ENCODE data around the gene PEX12.
A peak's percentile ranks its signal among the peaks of the same experiment; 100 is the strongest.
"Not testable (repeated sequence)": the region's sequence is repeated elsewhere in the genome, so short reads cannot be mapped to it uniquely, and the experiment has no call there.

Gene PEX12

DNA sequence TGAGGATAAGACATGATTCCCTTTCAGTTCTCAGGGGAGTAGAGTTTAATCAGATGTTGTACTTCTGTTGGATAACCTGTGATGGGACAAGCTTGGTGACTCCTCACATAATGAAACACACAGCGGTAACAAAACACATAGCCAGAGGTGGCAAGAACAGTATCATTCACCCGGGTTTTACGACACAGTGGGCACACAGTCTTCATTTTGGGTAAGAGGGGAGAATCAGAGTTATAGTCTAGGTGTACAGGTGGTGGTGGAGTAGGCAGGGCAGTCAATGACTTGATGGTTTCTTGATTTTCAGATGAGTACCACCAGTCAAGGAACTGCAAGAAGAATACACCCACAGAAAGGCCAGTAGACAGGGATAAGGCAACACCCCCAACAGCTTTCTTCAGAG is 2.6 kb downstream of the PEX12 start:
- Histone ChIP-seq H3K27ac (ENCODE audit: low read length) (no peak overlapping the region), H3K4me2 (ENCODE audit: low read depth, low read length) (no peak overlapping the region), H3K79me2 (ENCODE audit: low read length) (peaks cover 5% of the 10 kb centered on the region; the same call in 1 of the 2 replicates), H2AFZ (ENCODE audit: low read length) (no peak overlapping the region), H3K9me3 (replicated peaks; ENCODE audit: insufficient read depth, low read length) (no peaks in the 10 kb centered on the region), H3K4me3 (ENCODE audit: low read length) (no peak overlapping the region), H3K4me1 (ENCODE audit: low read length) (peaks cover 13% of the 10 kb centered on the region), H3K36me3 (replicated peaks; ENCODE audit: insufficient read depth, low read length) (no peaks in the 10 kb centered on the region), H3K9ac (ENCODE audit: low read length) (no peak overlapping the region), H3F3A (ENCODE audit: insufficient read depth, low read length) (peaks cover 18% of the 10 kb centered on the region; the same call in 1 of the 2 replicates), H3K9me2 (replicated peaks; ENCODE audit: insufficient read depth, low read length) (no peaks in the 10 kb centered on the region), H4K20me1 (ENCODE audit: insufficient read depth, low read length) (no peaks in the 10 kb centered on the region), H3K27me3 (replicated peaks; ENCODE audit: insufficient read depth, low read length) (no peaks in the 10 kb centered on the region)
- no peak for TF ChIP-seq EZH2 (optimal IDR thresholded peaks at IDR 0.05; ENCODE audit: low read depth, low read length)
- no peak for TF ChIP-seq EZH2phosphoT487 (IDR thresholded peaks at IDR 0.05; ENCODE audit: low read length)
- DNase-seq: no peak

GRCh38 chr17:35569405-35569804 is 9.0 kb downstream of the PEX12 start:
- H3K4me3 ChIP-seq (ENCODE audit: low read length): no peak overlapping the region
- no peaks in the 10 kb centered on the region for H3F3A ChIP-seq (ENCODE audit: insufficient read depth, low read length)
- no peak overlapping the region for H3K9ac ChIP-seq (ENCODE audit: low read length)
- H3K4me1 ChIP-seq (ENCODE audit: low read length): no peaks in the 10 kb centered on the region; the same call in 1 of the 2 replicates
- TF ChIP-seq EZH2 (optimal IDR thresholded peaks at IDR 0.05; ENCODE audit: low read depth, low read length) (no peak), CTCF (IDR thresholded peaks at IDR 0.05; ENCODE audit: low read length) (no peak), EZH2phosphoT487 (IDR thresholded peaks at IDR 0.05; ENCODE audit: low read length) (no peak)
- H3K9me3 ChIP-seq (replicated peaks; ENCODE audit: insufficient read depth, low read length): no peaks in the 10 kb centered on the region
- H3K79me2 ChIP-seq (ENCODE audit: low read length): peaks cover 29% of the 10 kb centered on the region
- H3K9me2 ChIP-seq (replicated peaks; ENCODE audit: insufficient read depth, low read length): no peaks in the 10 kb centered on the region
- H3K36me3 ChIP-seq (replicated peaks; ENCODE audit: insufficient read depth, low read length): no peaks in the 10 kb centered on the region
- H3K27me3 ChIP-seq (replicated peaks; ENCODE audit: insufficient read depth, low read length): no peaks in the 10 kb centered on the region
- no peak overlapping the region for H2AFZ ChIP-seq (ENCODE audit: low read length)
- no peak overlapping the region for H3K27ac ChIP-seq (ENCODE audit: low read length)
- no peaks in the 10 kb centered on the region for H4K20me1 ChIP-seq (ENCODE audit: insufficient read depth, low read length)
- H3K4me2 ChIP-seq (ENCODE audit: low read depth, low read length): no peak overlapping the region
- no peak for DNase-seq

- Histone ChIP-seq H3K4me3 (ENCODE audit: low read length) (peak overlapping the region; percentile 90), H3K4me2 (ENCODE audit: low read depth, low read length) (peak overlapping the region; percentile 84), H2AFZ (ENCODE audit: low read length) (peak overlapping the region; percentile 88), H3K36me3 (replicated peaks; ENCODE audit: insufficient read depth, low read length) (no peaks in the 10 kb centered on the region), H3K27ac (ENCODE audit: low read length) (no peak overlapping the region), H3K9me3 (replicated peaks; ENCODE audit: insufficient read depth, low read length) (no peaks in the 10 kb centered on the region), H4K20me1 (ENCODE audit: insufficient read depth, low read length) (no peaks in the 10 kb centered on the region), H3F3A (ENCODE audit: insufficient read depth, low read length) (no peaks in the 10 kb centered on the region), H3K9ac (ENCODE audit: low read length) (peak overlapping the region; percentile 86), H3K79me2 (ENCODE audit: low read length) (peaks cover 29% of the 10 kb centered on the region), H3K27me3 (replicated peaks; ENCODE audit: insufficient read depth, low read length) (no peaks in the 10 kb centered on the region), H3K9me2 (replicated peaks; ENCODE audit: insufficient read depth, low read length) (no peaks in the 10 kb centered on the region), H3K4me1 (ENCODE audit: low read length) (no peaks in the 10 kb centered on the region; the same call in 1 of the 2 replicates)
- no peak for DNase-seq
- TF ChIP-seq EZH2 (optimal IDR thresholded peaks at IDR 0.05; ENCODE audit: low read depth, low read length) (no peak), EZH2phosphoT487 (IDR thresholded peaks at IDR 0.05; ENCODE audit: low read length) (no peak), CTCF (IDR thresholded peaks at IDR 0.05; ENCODE audit: low read length) (no peak)
These were observed 9.8 kb downstream of the PEX12 start for GRCh38 chr17:35568561-35568960.

DNA sequence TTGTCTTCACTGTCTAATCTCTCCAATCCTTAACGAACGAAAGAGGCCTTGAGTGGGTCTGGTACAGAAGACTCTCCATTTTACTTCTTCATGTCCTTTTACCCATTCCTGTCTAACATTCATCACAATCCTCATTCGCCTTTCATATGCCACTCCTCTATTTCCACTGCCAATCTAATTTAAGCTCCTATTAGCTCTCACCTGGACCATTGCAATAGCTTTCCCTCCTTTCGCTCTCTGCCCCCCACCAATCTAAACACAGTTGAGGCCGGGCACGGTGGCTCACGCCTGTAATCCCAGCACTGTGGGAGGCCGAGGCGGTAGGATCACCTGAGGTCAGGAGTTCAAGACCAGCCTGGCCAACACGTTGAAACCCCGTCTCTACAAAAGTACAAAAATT is 11.4 kb downstream of the PEX12 start:
- H3K27ac ChIP-seq (ENCODE audit: low read length): no peak overlapping the region
- no peaks in the 10 kb centered on the region; the same call in 1 of the 2 replicates for H3K4me1 ChIP-seq (ENCODE audit: low read length)
- no peak overlapping the region for H3K4me2 ChIP-seq (ENCODE audit: low read depth, low read length)
- H2AFZ ChIP-seq (ENCODE audit: low read length): no peak overlapping the region
- no peaks in the 10 kb centered on the region for H4K20me1 ChIP-seq (ENCODE audit: insufficient read depth, low read length)
- DNase-seq: no peak
- no peaks in the 10 kb centered on the region for H3K9me3 ChIP-seq (replicated peaks; ENCODE audit: insufficient read depth, low read length)
- no peaks in the 10 kb centered on the region for H3K9me2 ChIP-seq (replicated peaks; ENCODE audit: insufficient read depth, low read length)
- no peak overlapping the region for H3K4me3 ChIP-seq (ENCODE audit: low read length)
- no peaks in the 10 kb centered on the region for H3K36me3 ChIP-seq (replicated peaks; ENCODE audit: insufficient read depth, low read length)
- no peaks in the 10 kb centered on the region for H3F3A ChIP-seq (ENCODE audit: insufficient read depth, low read length)
- H3K9ac ChIP-seq (ENCODE audit: low read length): no peak overlapping the region
- no peaks in the 10 kb centered on the region for H3K27me3 ChIP-seq (replicated peaks; ENCODE audit: insufficient read depth, low read length)
- H3K79me2 ChIP-seq (ENCODE audit: low read length): peaks cover 29% of the 10 kb centered on the region
- TF ChIP-seq EZH2phosphoT487 (IDR thresholded peaks at IDR 0.05; ENCODE audit: low read length) (no peak), EZH2 (optimal IDR thresholded peaks at IDR 0.05; ENCODE audit: low read depth, low read length) (no peak), CTCF (IDR thresholded peaks at IDR 0.05; ENCODE audit: low read length) (no peak)

DNA sequence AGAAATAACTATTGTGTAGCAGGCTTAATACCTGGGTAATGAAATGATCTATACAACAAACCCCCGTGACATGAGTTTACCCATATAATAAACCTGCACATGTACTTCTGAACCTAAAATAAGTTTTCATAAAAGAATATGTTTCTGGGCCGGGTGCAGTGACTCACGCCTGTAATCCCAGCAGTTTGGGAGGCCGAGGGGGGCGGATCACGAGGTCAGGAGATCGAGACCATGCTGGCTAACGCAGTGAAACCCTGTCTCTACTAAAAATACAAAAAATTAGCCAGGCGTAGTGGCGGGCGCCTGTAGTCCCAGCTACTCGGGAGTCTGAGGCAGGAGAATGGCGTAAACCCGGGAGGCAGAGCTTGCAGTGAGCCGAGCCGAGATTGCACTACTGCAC is 15.2 kb downstream of the PEX12 start:
- H3K4me3 ChIP-seq (ENCODE audit: low read length); DNase-seq; H3K9me2 ChIP-seq (replicated peaks; ENCODE audit: insufficient read depth, low read length); H3F3A ChIP-seq (ENCODE audit: insufficient read depth, low read length); H4K20me1 ChIP-seq (ENCODE audit: insufficient read depth, low read length); H3K27me3 ChIP-seq (replicated peaks; ENCODE audit: insufficient read depth, low read length); H3K4me2 ChIP-seq (ENCODE audit: low read depth, low read length); H2AFZ ChIP-seq (ENCODE audit: low read length); H3K9ac ChIP-seq (ENCODE audit: low read length); H3K9me3 ChIP-seq (replicated peaks; ENCODE audit: insufficient read depth, low read length); H3K4me1 ChIP-seq (ENCODE audit: low read length); H3K27ac ChIP-seq (ENCODE audit: low read length); H3K79me2 ChIP-seq (ENCODE audit: low read length); H3K36me3 ChIP-seq (replicated peaks; ENCODE audit: insufficient read depth, low read length): not testable (repeated sequence)
